ENCODE results near the gene TIAM2. TPM values are rescaled to one million over a fixed set of nuclear protein-coding genes. Genes with fewer than 3 reads are reported as not detected.

The TIAM2 gene
- total and polyA plus RNA-seq, 7 donors: 1.2 to 15.8 (median 11.0) TPM

- H3K27me3 ChIP-seq: peaks cover 0 to 20% (median 0%) of the 10 kb centered on the region in 3 donors
- 15 to 18% methylated on average over 18 of the region's 18 CpGs for WGBS, 2 donors
- no peak for TF ChIP-seq POLR2AphosphoS5 (IDR thresholded peaks at IDR 0.05)
- no peak for TF ChIP-seq EP300 (IDR thresholded peaks at IDR 0.05)
- no peak for TF ChIP-seq POLR2A (IDR thresholded peaks at IDR 0.05)
- no peak for TF ChIP-seq CTCF (IDR thresholded peaks at IDR 0.05)
- H3K4me1 ChIP-seq: peaks cover 0 to 9% (median 8%) of the 10 kb centered on the region in 4 donors
- intact Hi-C loops (cut with DNase I): no loop called here
- peak overlapping the region; percentile 42 to 65 (median 60) for H3K4me3 ChIP-seq
- no peaks in the 10 kb centered on the region for H3K9me3 ChIP-seq
- no peaks in the 10 kb centered on the region for H3K36me3 ChIP-seq
- peak overlapping the region in 2 of 4 donors; percentile 34 to 43 for H3K27ac ChIP-seq
- DNase-seq: no peak
Observed at GRCh38 chr6:154996016-154996590, 988 bp downstream of the TIAM2 start.

- 63 to 78% methylated on average over 5 of the region's 5 CpGs for WGBS, 2 donors
- intact Hi-C loops (cut with DNase I): no loop called here
- DNase-seq: no peak
Observed at GRCh38 chr6:154996841-154997311, 1.8 kb downstream of the TIAM2 start.

GRCh38 chr6:154998855-154999254 lies 3.7 kb downstream of the TIAM2 start:
- Histone ChIP-seq H3K4me3 (no peak overlapping the region), H3K27me3 (peaks cover 0 to 20% (median 0%) of the 10 kb centered on the region in 3 donors), H3K9me3 (no peaks in the 10 kb centered on the region), H3K36me3 (no peaks in the 10 kb centered on the region), H3K27ac (no peak overlapping the region), H3K4me1 (peaks cover 0 to 9% (median 8%) of the 10 kb centered on the region in 4 donors)
- intact Hi-C loops (cut with DNase I): no loop called here
- DNase-seq: no peak
- TF ChIP-seq POLR2AphosphoS5 (IDR thresholded peaks at IDR 0.05): no peak
- no peak for TF ChIP-seq POLR2A (IDR thresholded peaks at IDR 0.05)
- TF ChIP-seq CTCF (IDR thresholded peaks at IDR 0.05): no peak
- no peak for TF ChIP-seq EP300 (IDR thresholded peaks at IDR 0.05)
- WGBS, 2 donors: 51 to 89% methylated on average over 2 of the region's 2 CpGs

More at GRCh38 chr6:154996841-154997311, 1.8 kb downstream of the TIAM2 start:
- Histone ChIP-seq H3K27ac (no peak overlapping the region), H3K9me3 (no peaks in the 10 kb centered on the region), H3K27me3 (peaks cover 0 to 20% (median 0%) of the 10 kb centered on the region in 3 donors), H3K4me3 (no peak overlapping the region), H3K36me3 (no peaks in the 10 kb centered on the region), H3K4me1 (peaks cover 0 to 9% (median 8%) of the 10 kb centered on the region in 4 donors)
- TF ChIP-seq CTCF (IDR thresholded peaks at IDR 0.05): no peak
- TF ChIP-seq POLR2AphosphoS5 (IDR thresholded peaks at IDR 0.05): no peak
- no peak for TF ChIP-seq POLR2A (IDR thresholded peaks at IDR 0.05)
- no peak for TF ChIP-seq EP300 (IDR thresholded peaks at IDR 0.05)

GRCh38 chr6:155001482-155001881 lies 6.4 kb downstream of the TIAM2 start:
- Histone ChIP-seq H3K27ac (no peak overlapping the region), H3K27me3 (peaks cover 0 to 7% (median 0%) of the 10 kb centered on the region in 3 donors), H3K4me3 (no peak overlapping the region), H3K4me1 (peaks cover 0 to under 1% (median 0%) of the 10 kb centered on the region in 4 donors), H3K9me3 (no peaks in the 10 kb centered on the region), H3K36me3 (no peaks in the 10 kb centered on the region)
- TF ChIP-seq EP300 (IDR thresholded peaks at IDR 0.05) (no peak), POLR2A (IDR thresholded peaks at IDR 0.05) (no peak), CTCF (IDR thresholded peaks at IDR 0.05) (no peak), POLR2AphosphoS5 (IDR thresholded peaks at IDR 0.05) (no peak)
- no peak for DNase-seq
- 83 to 85% methylated on average over 5 of the region's 5 CpGs for WGBS, 2 donors
- intact Hi-C loops (cut with DNase I): no loop called here

Data from sigmoid colon (tissue), 7 donors.